GM12878 (cell line): ENCODE data around the gene DLG4. TPM values are rescaled to one million over a fixed set of nuclear protein-coding genes. Genes with fewer than 3 reads are reported as not detected.

Experiments
- ATAC-seq: fragments of 200-7000 bp; cut with Tn5 transposase; 3 replicates; pipeline ENCODE4 v1.9.1; 2020; ENCODE audit warnings: mild to moderate bottlenecking, moderate library complexity
- BruUV-seq: library from RNA; stranded (reverse); fragments of 400-500 nt; replicated peaks from 2 replicates; lab custom pipeline; 2021; lab: Mats Ljungman, UMichigan
- CTCF ChIA-PET: fragments of 300-600 bp; sonication (Branson Sonifier 250); formaldehyde crosslinking; extraction: SDS; loops from one replicate; lab custom pipeline; 2021; ENCODE audit warnings: inconsistent platforms; lab: Yijun Ruan, JAX
- POLR2A ChIA-PET: fragments of 350-600 bp; formaldehyde crosslinking; extraction: SDS; loops from one replicate; lab custom pipeline; 2021; ENCODE audit warnings: inconsistent platforms; lab: Charles Lee
- RAD21 ChIA-PET: fragments of 300-600 bp; sonication (Branson Sonifier 250); formaldehyde crosslinking; loops from one replicate; lab custom pipeline; 2023; ENCODE audit warnings: antibody characterized with exemption; ENCODE audit not compliant: unreplicated experiment; lab: Charles Lee
- SMC1A ChIA-PET: fragments of 300-600 bp; sonication (Branson Sonifier 250); formaldehyde crosslinking; loops from one replicate; lab custom pipeline; 2023; ENCODE audit not compliant: unreplicated experiment, uncharacterized antibody; lab: Charles Lee
- DNase-seq: peaks from one replicate; pipeline ENCODE4 v3.0.0-alpha.2; 2011; ENCODE audit warnings: low read depth, low spot score
- FAIRE-seq: peaks from 3 replicates; lab custom pipeline; 2011; peaks lifted over from hg19 to GRCh38; lab: Jason Lieb, UNC
- H2AFZ ChIP-seq: 2 replicates; pipeline ENCODE4 v1.6.0; 2011; ENCODE audit warnings: low read depth, low read length, control low read depth; ENCODE audit not compliant: control insufficient read depth
- H3K27ac ChIP-seq: 2 replicates; pipeline ENCODE4 v1.5.1; 2011; ENCODE audit warnings: control low read depth; ENCODE audit not compliant: control insufficient read depth, insufficient read depth
- H3K27me3 ChIP-seq, 2 experiments: replicated peaks in 1 of 2; 2 replicates each; pipeline versions ENCODE4 v1.6.0 to v1.6.1; 2011; ENCODE audit warnings: low read length in 1 of 2; ENCODE audit not compliant: control insufficient read depth in 2 of 2, insufficient read depth in 2 of 2
- H3K36me3 ChIP-seq, 2 experiments: 2 replicates each; pipeline ENCODE4 v1.5.1; 2011; ENCODE audit warnings: low read length in 1 of 2; ENCODE audit not compliant: control insufficient read depth in 2 of 2, insufficient read depth in 2 of 2
- H3K4me1 ChIP-seq: 2 replicates; pipeline ENCODE4 v1.6.1; 2011; ENCODE audit warnings: mild to moderate bottlenecking, low read length, moderate library complexity, mixed read lengths; ENCODE audit not compliant: control insufficient read depth, insufficient read depth
- H3K4me2 ChIP-seq: 2 replicates; pipeline ENCODE4 v1.6.0; 2011; ENCODE audit warnings: control low read depth; ENCODE audit not compliant: control insufficient read depth, insufficient read depth
- H3K4me3 ChIP-seq: fragments of 200-600 bp; sonication (generic); 2 replicates; pipeline ENCODE4 v1.5.1; 2016
- H3K79me2 ChIP-seq: 2 replicates; pipeline ENCODE4 v1.6.0; 2011; ENCODE audit warnings: low read length; ENCODE audit not compliant: control insufficient read depth, insufficient read depth
- H3K9ac ChIP-seq: 2 replicates; pipeline ENCODE4 v1.8.0; 2011; ENCODE audit warnings: low read length, control low read depth, mixed read lengths; ENCODE audit not compliant: control insufficient read depth, insufficient read depth
- H3K9me3 ChIP-seq: replicated peaks from 3 replicates; pipeline ENCODE4 v1.5.1; 2011; ENCODE audit warnings: mild to moderate bottlenecking, low read length; ENCODE audit not compliant: control insufficient read depth, insufficient read depth
- H4K20me1 ChIP-seq: 2 replicates; pipeline ENCODE4 v1.6.0; 2011; ENCODE audit not compliant: control insufficient read depth, insufficient read depth
- BMI1 ChIP-seq: fragments of 450-650 bp; IDR thresholded peaks from 2 replicates; pipeline ENCODE4 v1.6.1; 2016; ENCODE audit warnings: mild to moderate bottlenecking, moderate library complexity, borderline replicate concordance
- CEBPZ ChIP-seq: fragments of 150-350 bp; IDR thresholded peaks from 2 replicates; pipeline ENCODE4 v1.6.1; 2016; ENCODE audit warnings: low read depth, low read length
- E4F1 ChIP-seq: fragments of 450-650 bp; IDR thresholded peaks from 2 replicates; pipeline ENCODE4 v1.6.1; 2018; ENCODE audit warnings: borderline replicate concordance, mild to moderate bottlenecking; ENCODE audit not compliant: partially characterized antibody
- EGR1 ChIP-seq, 2 experiments: IDR thresholded peaks; 1 replicate in 1 of 2; 2 replicates in 1 of 2; pipeline ENCODE4 v1.6.1; 2011 to 2012; ENCODE audit warnings: low read depth in 2 of 2, low read length in 2 of 2, borderline replicate concordance in 1 of 2, mild to moderate bottlenecking in 1 of 2, moderate library complexity in 1 of 2
- MEF2A ChIP-seq: IDR thresholded peaks from 2 replicates; pipeline ENCODE4 v1.6.1; 2011; ENCODE audit warnings: low read depth, mild to moderate bottlenecking, low read length, moderate library complexity; ENCODE audit not compliant: insufficient read depth
- MTA2 ChIP-seq: fragments of 450-650 bp; IDR thresholded peaks from 2 replicates; pipeline ENCODE4 v1.6.1; 2016; ENCODE audit warnings: low read depth, mild to moderate bottlenecking, moderate library complexity
- MTA3 ChIP-seq: IDR thresholded peaks from 2 replicates; pipeline ENCODE4 v1.6.1; 2012; ENCODE audit warnings: low read length, inconsistent platforms, borderline replicate concordance
- MYC ChIP-seq: IDR thresholded peaks from 2 replicates; pipeline ENCODE4 v1.6.1; 2011; ENCODE audit warnings: mild to moderate bottlenecking, low read length, moderate library complexity, inconsistent platforms; ENCODE audit not compliant: insufficient read depth, insufficient replicate concordance, insufficient read length, severe bottlenecking
- NFYB ChIP-seq: IDR thresholded peaks from 2 replicates; pipeline ENCODE4 v1.6.1; 2011; ENCODE audit warnings: low read depth, mild to moderate bottlenecking, low read length, improper control_type of control experiment, moderate library complexity; ENCODE audit not compliant: insufficient read depth
- RBBP5 ChIP-seq: fragments of 200-600 bp; sonication (generic); conservative IDR thresholded peaks from 2 replicates; pipeline ENCODE4 v1.6.1; 2016
- RFX5 ChIP-seq: IDR thresholded peaks from 2 replicates; pipeline ENCODE4 v1.6.1; 2011; ENCODE audit warnings: low read depth, low read length, improper control_type of control experiment
- SMAD1 ChIP-seq: fragments of 450-650 bp; IDR thresholded peaks from 2 replicates; pipeline ENCODE4 v1.6.1; 2018; ENCODE audit warnings: mild to moderate bottlenecking, low read depth; ENCODE audit not compliant: partially characterized antibody
- SPI1 ChIP-seq: IDR thresholded peaks from 2 replicates; pipeline ENCODE4 v1.6.1; 2011; ENCODE audit warnings: low read depth, mild to moderate bottlenecking, low read length, moderate library complexity, borderline replicate concordance; ENCODE audit not compliant: insufficient read depth
- STAT3 ChIP-seq: IDR thresholded peaks from 2 replicates; pipeline ENCODE4 v1.6.1; 2011; ENCODE audit warnings: low read depth, low read length, improper control_type of control experiment
- WGBS: methylation state at CpG from one replicate; pipeline ENCODE4 v1.1.6; 2016; ENCODE audit warnings: low lambda C conversion rate; ENCODE audit not compliant: insufficient replicate concordance, insufficient coverage; ENCODE audit errors: missing lambda C conversion rate; 5-methylcytosine and 5-hydroxymethylcytosine counted together
- in situ Hi-C: fragments of 300-500 bp; cut with MboI; formaldehyde crosslinking; loops from 9 replicates; pipeline ENCODE4 v1.14.3; 2018; ENCODE audit warnings: mixed read lengths
- intact Hi-C: fragments of 100-400 bp; cut with micrococcal nuclease; formaldehyde crosslinking; loops from one replicate; pipeline ENCODE4 v1.14.2; 2022; ENCODE audit not compliant: unreplicated experiment
- polyA plus RNA-seq, 11 experiments: library from polyadenylated mRNA; depleted of rRNA in 4 of 11; unstranded in 6 of 11; stranded (reverse) in 5 of 11; fragments of >200 nt; fragmentation: Nextera tagmentation in 4 of 11; fragmentation: Illumina TruSeq in 1 of 11; extraction: Ambion mirVana in 4 of 11; extraction: Trizol in 1 of 11; gene quantifications; 1 replicate in 1 of 11; 2 replicates in 10 of 11; pipeline versions ENCODE4 v1.2.1 to v1.2.3, GENCODE V29; 2011 to 2016; ENCODE audit warnings: inconsistent platforms in 2 of 11, missing spikeins in 2 of 11, low read depth in 1 of 11
- total RNA-seq, 4 experiments: library from RNA; depleted of rRNA in 3 of 4; stranded (reverse); fragments of >200 nt in 3 of 4; fragmentation: Illumina TruSeq in 1 of 4; extraction: Trizol in 1 of 4; gene quantifications; 2 replicates each; pipeline versions ENCODE4 v1.2.1 to v1.2.3, GENCODE V29; 2013 to 2021

DLG4 gene
- total and polyA plus RNA-seq, 10 of the 15 experiments (the other 5 are each of a cell fraction or from before 2014, with no cell fraction given), result 0.07 to 4.1 (median 1.3) TPM

DNA sequence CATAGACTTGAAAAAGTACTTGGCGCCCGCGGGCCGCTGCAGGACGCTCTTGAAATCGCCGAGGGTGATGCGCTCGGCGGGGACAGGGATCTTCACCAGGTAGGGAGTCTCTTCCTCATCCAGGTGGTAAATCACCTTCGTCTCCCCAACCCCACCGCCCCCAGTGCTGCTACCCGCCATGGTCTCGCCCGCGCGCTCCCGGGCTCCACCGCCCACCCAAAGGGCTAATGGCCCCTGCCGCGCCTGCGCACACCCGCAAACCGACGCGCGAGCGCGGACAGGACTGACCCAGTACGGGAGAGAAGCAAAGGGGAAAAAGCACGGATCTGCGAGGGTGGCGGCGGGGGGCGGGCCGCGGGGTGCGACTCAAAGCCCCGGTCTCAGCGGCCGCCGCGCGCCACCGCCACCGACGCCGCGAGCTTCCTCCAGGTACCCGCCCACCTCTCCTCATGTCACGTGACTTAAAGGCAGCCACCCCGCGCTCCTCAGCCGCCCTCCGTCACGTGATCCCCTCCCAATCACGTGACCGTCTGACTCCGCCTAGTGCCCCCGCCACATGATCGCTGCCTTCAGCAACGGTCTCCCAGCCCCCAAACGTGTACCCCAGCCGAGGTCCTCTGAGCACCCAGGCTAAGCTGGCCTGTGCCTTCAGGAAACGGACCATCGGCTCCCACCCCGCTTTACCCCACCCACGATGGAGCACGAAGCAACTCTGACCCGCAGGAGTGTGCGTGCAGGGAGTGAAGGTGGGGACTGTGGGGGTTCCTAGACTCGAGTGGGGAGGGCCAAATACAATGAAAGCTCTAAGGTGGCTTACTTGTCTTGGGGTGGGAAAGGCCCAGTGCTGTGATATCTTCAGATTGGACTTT, 14.7 kb upstream of the DLG4 start, which contains the start of gene DVL2:
Gene DVL2, minus strand, starts transcription at position 435 of the 869 bp plus-strand sequence. Its CDS starts 255 bp downstream, at position 180.
- intact Hi-C loops, result no loop called here
- POLR2A ChIA-PET, result interaction anchor here (0.6 to 5.1 kb wide), 5 partner anchors 8 to 76 kb away, joined by 4 to 60 read pairs (median 7); partner anchors contain the start of genes ACADVL, DLG4 and GABARAP
- CTCF ChIA-PET, result interaction anchor here (1.6 to 6.6 kb wide), 2 partner anchors 14 to 62 kb away, joined by 4 to 50 read pairs; partner anchors contain the start of genes ACADVL and DLG4
- in situ Hi-C loops, result no loop called here
- Histone ChIP-seq H3K27ac (peak within 1 kb of the TSS; percentile 86), H3K36me3 (peaks cover 12 to 21% of the 10 kb centered on the region in 2 experiments), H4K20me1 (no peaks in the 10 kb centered on the region), H3K4me2 (peak within 1 kb of the TSS; percentile 91), H2AFZ (peak within 1 kb of the TSS; percentile 74), H3K4me3 (peak within 1 kb of the TSS; percentile 84), H3K79me2 (peaks cover 58% of the 10 kb centered on the region), H3K9me3 (no peaks in the 10 kb centered on the region), H3K4me1 (peaks cover 20% of the 10 kb centered on the region), H3K9ac (peak within 1 kb of the TSS; percentile 95), H3K27me3 (no peaks in the 10 kb centered on the region)
- BruUV-seq, result no TSS peak
- SMC1A ChIA-PET, result interaction anchor here (1.0 to 2.1 kb wide), 4 partner anchors 9 to 15 kb away, joined by 3 to 13 read pairs (median 4); partner anchors contain the start of genes ACADVL, DLG4 and GABARAP
- under 1% methylated on average over 50 of the region's 72 CpGs for WGBS
- FAIRE-seq, result peak; percentile 98
- RAD21 ChIA-PET, result interaction anchor here (1.4 to 2.3 kb wide), 3 partner anchors 13 to 189 kb away, joined by 3 to 10 read pairs (median 4); no protein-coding TSS in a partner anchor
- DNase-seq, result peak; percentile 79
- peak; percentile 63 for ATAC-seq
- no peak for TF ChIP-seq BMI1
- TF ChIP-seq EGR1 (IDR thresholded peaks at IDR 0.05; ENCODE audit: borderline replicate concordance in 1 of 2, low read depth in 2 of 2, low read length in 2 of 2), result peak; percentile 74 to 78
- TF ChIP-seq MEF2A, result 0 out of 2 replicates have a peak, but pooled peaks have one; percentile 61
- TF ChIP-seq E4F1, result no peak
- peak; percentile 60; the same call in 1 of the 2 replicates for TF ChIP-seq NFYB
- TF ChIP-seq RBBP5, result no peak
- TF ChIP-seq RFX5, result no peak
- TF ChIP-seq MTA3, result peak; percentile 89; the same call in 1 of the 2 replicates
- TF ChIP-seq MTA2, result peak; percentile 37; the same call in 1 of the 2 replicates
- TF ChIP-seq CEBPZ, result no peak
- no peak for TF ChIP-seq STAT3
- TF ChIP-seq SPI1, result no peak
- TF ChIP-seq SMAD1, result peak; percentile 28
- peak; percentile 49 for TF ChIP-seq MYC
